ENCODE measurements around the gene YWHAG. TPM values are rescaled to one million over a fixed set of nuclear protein-coding genes. Genes with fewer than 3 reads are reported as not detected.

The YWHAG gene
- total and polyA plus RNA-seq, 2 of the 13 experiments (the other 11 are each of a cell fraction or from before 2014, with no cell fraction given): 36.9 to 67.5 TPM

- TF ChIP-seq GRHL1 (CRISPR knock-in tag; conservative IDR thresholded peaks at IDR 0.05) (no peak), NFIC (IDR thresholded peaks at IDR 0.05; ENCODE audit: low read length) (no peak), JDP2 (CRISPR knock-in tag; IDR thresholded peaks at IDR 0.05; ENCODE audit: borderline replicate concordance) (no peak), GATA4 (IDR thresholded peaks at IDR 0.05; ENCODE audit: borderline replicate concordance, low read depth) (no peak), HIVEP1 (CRISPR knock-in tag; IDR thresholded peaks at IDR 0.05) (no peak), SIN3B (IDR thresholded peaks at IDR 0.05; ENCODE audit: low read length) (no peak), ZNF326 (CRISPR knock-in tag; IDR thresholded peaks at IDR 0.05; ENCODE audit: borderline replicate concordance) (no peak), SNAI1 (CRISPR knock-in tag; IDR thresholded peaks at IDR 0.05; ENCODE audit: borderline replicate concordance) (peak; percentile 43; the same call in 1 of the 2 replicates), ZNF207 (IDR thresholded peaks at IDR 0.05; ENCODE audit: borderline replicate concordance) (no peak), TFDP1 (CRISPR knock-in tag; IDR thresholded peaks at IDR 0.05; ENCODE audit: borderline replicate concordance) (peak; percentile 76; the same call in 1 of the 2 replicates), ZNF331 (CRISPR knock-in tag; IDR thresholded peaks at IDR 0.05) (peak; percentile 66; the same call in 1 of the 2 replicates), AHR (CRISPR knock-in tag; IDR thresholded peaks at IDR 0.05) (no peak; the same call in 1 of the 2 replicates), ZNF362 (CRISPR knock-in tag; IDR thresholded peaks at IDR 0.05; ENCODE audit: borderline replicate concordance) (no peak), ZNF253 (CRISPR knock-in tag; IDR thresholded peaks at IDR 0.05; ENCODE audit: borderline replicate concordance) (0 out of 2 replicates have a peak, but pooled peaks have one; percentile 27), ZNF329 (CRISPR knock-in tag; IDR thresholded peaks at IDR 0.05; ENCODE audit: low read depth) (no peak), ZSCAN29 (CRISPR knock-in tag; conservative IDR thresholded peaks at IDR 0.05) (peak; percentile 93), ZNF232 (CRISPR knock-in tag; IDR thresholded peaks at IDR 0.05; ENCODE audit: borderline replicate concordance) (no peak), ZNF354B (CRISPR knock-in tag; IDR thresholded peaks at IDR 0.05) (no peak), BCL3 (CRISPR knock-in tag; IDR thresholded peaks at IDR 0.05) (no peak)
- TF ChIP-seq, protein P1, sequence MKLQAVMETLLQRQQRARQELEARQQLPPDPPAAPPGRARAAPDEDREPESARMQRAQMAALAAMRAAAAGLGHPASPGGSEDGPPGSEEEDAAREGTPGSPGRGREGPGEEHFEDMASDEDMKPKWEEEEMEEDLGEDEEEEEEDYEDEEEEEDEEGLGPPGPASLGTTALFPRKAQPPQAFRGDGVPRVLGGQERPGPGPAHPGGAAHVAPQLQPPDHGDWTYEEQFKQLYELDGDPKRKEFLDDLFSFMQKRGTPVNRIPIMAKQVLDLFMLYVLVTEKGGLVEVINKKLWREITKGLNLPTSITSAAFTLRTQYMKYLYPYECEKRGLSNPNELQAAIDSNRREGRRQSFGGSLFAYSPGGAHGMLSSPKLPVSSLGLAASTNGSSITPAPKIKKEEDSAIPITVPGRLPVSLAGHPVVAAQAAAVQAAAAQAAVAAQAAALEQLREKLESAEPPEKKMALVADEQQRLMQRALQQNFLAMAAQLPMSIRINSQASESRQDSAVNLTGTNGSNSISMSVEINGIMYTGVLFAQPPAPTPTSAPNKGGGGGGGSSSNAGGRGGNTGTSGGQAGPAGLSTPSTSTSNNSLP (IDR thresholded peaks at IDR 0.05; ENCODE audit: low read depth, low read length): no peak
- TF ChIP-seq, protein P2, sequence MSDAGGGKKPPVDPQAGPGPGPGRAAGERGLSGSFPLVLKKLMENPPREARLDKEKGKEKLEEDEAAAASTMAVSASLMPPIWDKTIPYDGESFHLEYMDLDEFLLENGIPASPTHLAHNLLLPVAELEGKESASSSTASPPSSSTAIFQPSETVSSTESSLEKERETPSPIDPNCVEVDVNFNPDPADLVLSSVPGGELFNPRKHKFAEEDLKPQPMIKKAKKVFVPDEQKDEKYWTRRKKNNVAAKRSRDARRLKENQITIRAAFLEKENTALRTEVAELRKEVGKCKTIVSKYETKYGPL (CRISPR knock-in tag; IDR thresholded peaks at IDR 0.05): no peak
Measured at GRCh38 chr7:76303202-76304147, 55.3 kb downstream of the YWHAG start (continued).
